H1 (cell line): Measurements from ENCODE around the gene COL1A1. TPM values are rescaled to one million over a fixed set of nuclear protein-coding genes. Genes with fewer than 3 reads are reported as not detected.

Source experiments
- ASH2L ChIP-seq: fragments of 200-600, 300-600 bp; sonication (generic); IDR thresholded peaks from one replicate; pipeline ENCODE4 v1.7.1; 2017; ENCODE audit warnings: low read length
- CHD1 ChIP-seq: IDR thresholded peaks from 2 replicates; pipeline ENCODE4 v1.6.1; 2012; ENCODE audit warnings: low read depth, low read length, improper control_type of control experiment
- EP300 ChIP-seq, 2 experiments: IDR thresholded peaks; 1 replicate in 1 of 2; 2 replicates in 1 of 2; pipeline ENCODE4 v1.6.1; 2011 to 2012; ENCODE audit warnings: low read depth in 2 of 2, low read length in 2 of 2, mild to moderate bottlenecking in 2 of 2, borderline replicate concordance in 1 of 2, inconsistent platforms in 1 of 2, moderate library complexity in 1 of 2
- NRF1 ChIP-seq: IDR thresholded peaks from 2 replicates; pipeline ENCODE4 v1.6.1; 2011; ENCODE audit warnings: mild to moderate bottlenecking, low read depth, low read length, improper control_type of control experiment
- SAP30 ChIP-seq: fragments of 300-600 bp; sonication (generic); IDR thresholded peaks from 2 replicates; pipeline ENCODE4 v1.7.1; 2012; ENCODE audit warnings: low read length, moderate library complexity, mild to moderate bottlenecking, inconsistent platforms; ENCODE audit not compliant: insufficient read depth, insufficient replicate concordance
- SIX5 ChIP-seq: IDR thresholded peaks from 2 replicates; pipeline ENCODE4 v1.6.1; 2011; ENCODE audit warnings: mild to moderate bottlenecking, low read depth, low read length
- TBP ChIP-seq: IDR thresholded peaks from 2 replicates; pipeline ENCODE4 v1.6.1; 2011; ENCODE audit warnings: low read depth, low read length, improper control_type of control experiment
- polyA plus RNA-seq, 7 experiments: library from polyadenylated mRNA; depleted of rRNA in 3 of 7; stranded (reverse) in 5 of 7; unstranded in 2 of 7; fragments of >200 nt in 5 of 7; fragments of 200-250 nt in 2 of 7; gene quantifications; 1 replicate in 5 of 7; 2 replicates in 1 of 7; 4 replicates in 1 of 7; pipeline versions ENCODE4 v1.2.1 to v1.2.3, GENCODE V29; 2011 to 2013; ENCODE audit warnings: missing spikeins in 2 of 7, mixed read lengths in 2 of 7
- total RNA-seq: library from RNA; stranded (reverse); fragmentation: NEBNext Ultra II Directional; extraction: Animal tissue kit (Norgen Biotek cat#: 25700); gene quantifications from 2 replicates; pipeline ENCODE4 v1.2.1, GENCODE V29; 2021
- TF ChIP-seq, protein P1 (sequence below): fragments of 300-600 bp; sonication (generic); IDR thresholded peaks from 2 replicates; pipeline ENCODE4 v1.7.1; 2012; ENCODE audit warnings: low read length, moderate library complexity, mild to moderate bottlenecking, inconsistent platforms; ENCODE audit not compliant: insufficient replicate concordance
- TF ChIP-seq, protein P2 (sequence below): IDR thresholded peaks from 2 replicates; pipeline ENCODE4 v1.6.1; 2012; ENCODE audit warnings: inconsistent platforms

Gene COL1A1
- total and polyA plus RNA-seq, 2 of the 8 experiments (the other 6 are each of a cell fraction or from before 2014, with no cell fraction given): 14.1 to 80.4 TPM

DNA sequence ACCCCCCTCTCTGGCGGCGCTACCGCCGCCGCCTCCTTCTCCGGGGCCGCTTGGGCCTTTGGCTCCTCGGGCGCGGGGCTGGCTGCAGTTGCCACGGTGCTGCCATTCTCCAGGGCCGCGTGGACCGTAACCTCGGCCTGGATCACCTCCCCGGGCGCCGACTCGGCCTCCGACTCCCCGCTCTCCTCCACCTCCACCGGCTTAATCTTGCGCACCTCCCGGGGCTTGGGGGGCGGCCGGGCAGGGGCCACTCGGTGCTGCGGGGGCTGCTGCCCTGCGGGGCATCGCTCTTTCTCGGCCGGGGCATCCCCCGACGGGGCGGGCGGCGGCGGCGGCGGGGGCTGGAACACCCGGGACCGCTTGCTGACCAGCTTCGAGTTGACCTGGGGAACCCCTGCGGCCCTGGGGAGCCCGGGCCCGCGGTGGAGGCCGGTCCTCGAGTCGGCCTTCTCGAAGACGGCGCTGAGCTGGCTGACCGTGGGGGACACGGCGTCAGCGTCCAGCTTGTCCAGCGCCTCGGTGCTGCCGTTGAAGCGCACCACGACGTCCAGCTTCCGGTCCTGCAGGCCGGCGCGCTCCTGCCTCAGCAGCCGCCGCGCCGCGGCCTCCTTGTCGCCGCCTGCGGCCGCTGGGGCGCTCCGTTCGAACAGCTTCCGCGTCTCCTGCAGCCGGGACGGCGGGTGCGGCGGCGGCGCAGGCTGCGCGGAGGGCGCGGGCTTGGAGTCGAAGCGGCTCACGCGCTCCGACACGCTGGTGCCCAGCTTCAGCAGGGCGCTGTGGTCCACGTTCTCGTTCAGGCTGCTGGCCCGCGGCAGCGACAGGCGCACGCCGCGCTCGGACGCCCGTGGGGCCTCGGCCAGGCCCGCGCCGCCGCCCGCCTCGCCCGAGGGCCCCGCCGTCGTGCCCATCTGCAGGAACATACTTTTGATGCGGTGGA, 51.7 kb downstream of the COL1A1 start (continued):
- TF ChIP-seq, protein P1, sequence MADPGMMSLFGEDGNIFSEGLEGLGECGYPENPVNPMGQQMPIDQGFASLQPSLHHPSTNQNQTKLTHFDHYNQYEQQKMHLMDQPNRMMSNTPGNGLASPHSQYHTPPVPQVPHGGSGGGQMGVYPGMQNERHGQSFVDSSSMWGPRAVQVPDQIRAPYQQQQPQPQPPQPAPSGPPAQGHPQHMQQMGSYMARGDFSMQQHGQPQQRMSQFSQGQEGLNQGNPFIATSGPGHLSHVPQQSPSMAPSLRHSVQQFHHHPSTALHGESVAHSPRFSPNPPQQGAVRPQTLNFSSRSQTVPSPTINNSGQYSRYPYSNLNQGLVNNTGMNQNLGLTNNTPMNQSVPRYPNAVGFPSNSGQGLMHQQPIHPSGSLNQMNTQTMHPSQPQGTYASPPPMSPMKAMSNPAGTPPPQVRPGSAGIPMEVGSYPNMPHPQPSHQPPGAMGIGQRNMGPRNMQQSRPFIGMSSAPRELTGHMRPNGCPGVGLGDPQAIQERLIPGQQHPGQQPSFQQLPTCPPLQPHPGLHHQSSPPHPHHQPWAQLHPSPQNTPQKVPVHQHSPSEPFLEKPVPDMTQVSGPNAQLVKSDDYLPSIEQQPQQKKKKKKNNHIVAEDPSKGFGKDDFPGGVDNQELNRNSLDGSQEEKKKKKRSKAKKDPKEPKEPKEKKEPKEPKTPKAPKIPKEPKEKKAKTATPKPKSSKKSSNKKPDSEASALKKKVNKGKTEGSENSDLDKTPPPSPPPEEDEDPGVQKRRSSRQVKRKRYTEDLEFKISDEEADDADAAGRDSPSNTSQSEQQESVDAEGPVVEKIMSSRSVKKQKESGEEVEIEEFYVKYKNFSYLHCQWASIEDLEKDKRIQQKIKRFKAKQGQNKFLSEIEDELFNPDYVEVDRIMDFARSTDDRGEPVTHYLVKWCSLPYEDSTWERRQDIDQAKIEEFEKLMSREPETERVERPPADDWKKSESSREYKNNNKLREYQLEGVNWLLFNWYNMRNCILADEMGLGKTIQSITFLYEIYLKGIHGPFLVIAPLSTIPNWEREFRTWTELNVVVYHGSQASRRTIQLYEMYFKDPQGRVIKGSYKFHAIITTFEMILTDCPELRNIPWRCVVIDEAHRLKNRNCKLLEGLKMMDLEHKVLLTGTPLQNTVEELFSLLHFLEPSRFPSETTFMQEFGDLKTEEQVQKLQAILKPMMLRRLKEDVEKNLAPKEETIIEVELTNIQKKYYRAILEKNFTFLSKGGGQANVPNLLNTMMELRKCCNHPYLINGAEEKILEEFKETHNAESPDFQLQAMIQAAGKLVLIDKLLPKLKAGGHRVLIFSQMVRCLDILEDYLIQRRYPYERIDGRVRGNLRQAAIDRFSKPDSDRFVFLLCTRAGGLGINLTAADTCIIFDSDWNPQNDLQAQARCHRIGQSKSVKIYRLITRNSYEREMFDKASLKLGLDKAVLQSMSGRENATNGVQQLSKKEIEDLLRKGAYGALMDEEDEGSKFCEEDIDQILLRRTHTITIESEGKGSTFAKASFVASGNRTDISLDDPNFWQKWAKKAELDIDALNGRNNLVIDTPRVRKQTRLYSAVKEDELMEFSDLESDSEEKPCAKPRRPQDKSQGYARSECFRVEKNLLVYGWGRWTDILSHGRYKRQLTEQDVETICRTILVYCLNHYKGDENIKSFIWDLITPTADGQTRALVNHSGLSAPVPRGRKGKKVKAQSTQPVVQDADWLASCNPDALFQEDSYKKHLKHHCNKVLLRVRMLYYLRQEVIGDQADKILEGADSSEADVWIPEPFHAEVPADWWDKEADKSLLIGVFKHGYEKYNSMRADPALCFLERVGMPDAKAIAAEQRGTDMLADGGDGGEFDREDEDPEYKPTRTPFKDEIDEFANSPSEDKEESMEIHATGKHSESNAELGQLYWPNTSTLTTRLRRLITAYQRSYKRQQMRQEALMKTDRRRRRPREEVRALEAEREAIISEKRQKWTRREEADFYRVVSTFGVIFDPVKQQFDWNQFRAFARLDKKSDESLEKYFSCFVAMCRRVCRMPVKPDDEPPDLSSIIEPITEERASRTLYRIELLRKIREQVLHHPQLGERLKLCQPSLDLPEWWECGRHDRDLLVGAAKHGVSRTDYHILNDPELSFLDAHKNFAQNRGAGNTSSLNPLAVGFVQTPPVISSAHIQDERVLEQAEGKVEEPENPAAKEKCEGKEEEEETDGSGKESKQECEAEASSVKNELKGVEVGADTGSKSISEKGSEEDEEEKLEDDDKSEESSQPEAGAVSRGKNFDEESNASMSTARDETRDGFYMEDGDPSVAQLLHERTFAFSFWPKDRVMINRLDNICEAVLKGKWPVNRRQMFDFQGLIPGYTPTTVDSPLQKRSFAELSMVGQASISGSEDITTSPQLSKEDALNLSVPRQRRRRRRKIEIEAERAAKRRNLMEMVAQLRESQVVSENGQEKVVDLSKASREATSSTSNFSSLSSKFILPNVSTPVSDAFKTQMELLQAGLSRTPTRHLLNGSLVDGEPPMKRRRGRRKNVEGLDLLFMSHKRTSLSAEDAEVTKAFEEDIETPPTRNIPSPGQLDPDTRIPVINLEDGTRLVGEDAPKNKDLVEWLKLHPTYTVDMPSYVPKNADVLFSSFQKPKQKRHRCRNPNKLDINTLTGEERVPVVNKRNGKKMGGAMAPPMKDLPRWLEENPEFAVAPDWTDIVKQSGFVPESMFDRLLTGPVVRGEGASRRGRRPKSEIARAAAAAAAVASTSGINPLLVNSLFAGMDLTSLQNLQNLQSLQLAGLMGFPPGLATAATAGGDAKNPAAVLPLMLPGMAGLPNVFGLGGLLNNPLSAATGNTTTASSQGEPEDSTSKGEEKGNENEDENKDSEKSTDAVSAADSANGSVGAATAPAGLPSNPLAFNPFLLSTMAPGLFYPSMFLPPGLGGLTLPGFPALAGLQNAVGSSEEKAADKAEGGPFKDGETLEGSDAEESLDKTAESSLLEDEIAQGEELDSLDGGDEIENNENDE: no peak
- TF ChIP-seq EP300 (IDR thresholded peaks at IDR 0.05; ENCODE audit: borderline replicate concordance in 1 of 2, low read depth in 2 of 2, low read length in 2 of 2) (no peak), CHD1 (no peak), SIX5 (no peak), TBP (no peak), SAP30 (no peak), ASH2L (no peak), NRF1 (no peak)
- TF ChIP-seq, protein P2, sequence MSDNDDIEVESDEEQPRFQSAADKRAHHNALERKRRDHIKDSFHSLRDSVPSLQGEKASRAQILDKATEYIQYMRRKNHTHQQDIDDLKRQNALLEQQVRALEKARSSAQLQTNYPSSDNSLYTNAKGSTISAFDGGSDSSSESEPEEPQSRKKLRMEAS: 0 out of 2 replicates have a peak, but pooled peaks have one; percentile 37
